Renal cortex interstitium (tissue), 15 donors: ENCODE data around the gene NCBP3. TPM values are rescaled to one million over a fixed set of nuclear protein-coding genes. Genes with fewer than 3 reads are reported as not detected.

ENCODE experiments used
- DNase-seq, 11 donors: peaks; one replicate each; pipeline ENCODE4 v3.0.0-alpha.2; 2013; ENCODE audit warnings: low read depth in 9 of 11, low spot score in 4 of 11; ENCODE audit errors: extremely low read depth in 1 of 11
- long read RNA-seq, 16 experiments: transcript quantifications; one replicate each; lab custom pipeline, GENCODE V29; 2026
- polyA plus RNA-seq, 3 donors: library from polyadenylated mRNA; unstranded; fragments of 120-200 nt; gene quantifications; one replicate each; pipeline ENCODE4 v1.2.1, GENCODE V29; 2013; ENCODE audit not compliant: insufficient read length in 3 of 3

Gene NCBP3
- 100 to 1,000 TPM in 1 of 3 donors, 10 to 100 TPM in 2; 83.1 to 122 (median 83.7) TPM for polyA plus RNA-seq
- long read RNA-seq, donor 1, full-length matches to known transcripts = 4 of 4 reads
- long read RNA-seq, donor 1, partial matches to known transcripts = 0 of 4 reads
- long read RNA-seq, donor 1, other reads (novel, unspliced or antisense) = 0 of 4 reads
- long read RNA-seq, donor 2, full-length matches to known transcripts = 1 of 1 reads
- long read RNA-seq, donor 2, partial matches to known transcripts = 0 of 1 reads
- long read RNA-seq, donor 2, other reads (novel, unspliced or antisense) = 0 of 1 reads
- long read RNA-seq, donor 3, full-length matches to known transcripts = 1 of 1 reads
- long read RNA-seq, donor 3, partial matches to known transcripts = 0 of 1 reads
- long read RNA-seq, donor 3, other reads (novel, unspliced or antisense) = 0 of 1 reads
- long read RNA-seq, donor 4 = 0 reads
- long read RNA-seq, donor 5 = 0 reads
- long read RNA-seq, donor 6, full-length matches to known transcripts = 2 of 2 reads
- long read RNA-seq, donor 6, partial matches to known transcripts = 0 of 2 reads
- long read RNA-seq, donor 6, other reads (novel, unspliced or antisense) = 0 of 2 reads
- long read RNA-seq, donor 7, partial matches to known transcripts = 0 of 1 reads
- long read RNA-seq, donor 7, other reads (novel, unspliced or antisense) = 0 of 1 reads
- long read RNA-seq, donor 8 = 0 reads
- long read RNA-seq, donor 9, full-length matches to known transcripts = 2 of 2 reads
- long read RNA-seq, donor 9, partial matches to known transcripts = 0 of 2 reads
- long read RNA-seq, donor 9, other reads (novel, unspliced or antisense) = 0 of 2 reads
- long read RNA-seq, donor 10, full-length matches to known transcripts = 6 of 6 reads
- long read RNA-seq, donor 10, partial matches to known transcripts = 0 of 6 reads
- long read RNA-seq, donor 10, other reads (novel, unspliced or antisense) = 0 of 6 reads
- long read RNA-seq, donor 11, partial matches to known transcripts = 0 of 2 reads
- long read RNA-seq, donor 11, other reads (novel, unspliced or antisense) = 0 of 2 reads
- long read RNA-seq, donor 12, partial matches to known transcripts = 0 of 1 reads
- long read RNA-seq, donor 12, other reads (novel, unspliced or antisense) = 0 of 1 reads
- long read RNA-seq, donor 13 = 0 reads
- long read RNA-seq, donor 14 = 0 reads
- long read RNA-seq, donor 15, full-length matches to known transcripts = 2 of 2 reads
- long read RNA-seq, donor 15, partial matches to known transcripts = 0 of 2 reads
- long read RNA-seq, donor 15, other reads (novel, unspliced or antisense) = 0 of 2 reads
- long read RNA-seq, donor 16, full-length matches to known transcripts = 12 of 30 reads
- long read RNA-seq, donor 16, partial matches to known transcripts = 18 of 30 reads
- long read RNA-seq, donor 16, other reads (novel, unspliced or antisense) = 0 of 30 reads

DNA sequence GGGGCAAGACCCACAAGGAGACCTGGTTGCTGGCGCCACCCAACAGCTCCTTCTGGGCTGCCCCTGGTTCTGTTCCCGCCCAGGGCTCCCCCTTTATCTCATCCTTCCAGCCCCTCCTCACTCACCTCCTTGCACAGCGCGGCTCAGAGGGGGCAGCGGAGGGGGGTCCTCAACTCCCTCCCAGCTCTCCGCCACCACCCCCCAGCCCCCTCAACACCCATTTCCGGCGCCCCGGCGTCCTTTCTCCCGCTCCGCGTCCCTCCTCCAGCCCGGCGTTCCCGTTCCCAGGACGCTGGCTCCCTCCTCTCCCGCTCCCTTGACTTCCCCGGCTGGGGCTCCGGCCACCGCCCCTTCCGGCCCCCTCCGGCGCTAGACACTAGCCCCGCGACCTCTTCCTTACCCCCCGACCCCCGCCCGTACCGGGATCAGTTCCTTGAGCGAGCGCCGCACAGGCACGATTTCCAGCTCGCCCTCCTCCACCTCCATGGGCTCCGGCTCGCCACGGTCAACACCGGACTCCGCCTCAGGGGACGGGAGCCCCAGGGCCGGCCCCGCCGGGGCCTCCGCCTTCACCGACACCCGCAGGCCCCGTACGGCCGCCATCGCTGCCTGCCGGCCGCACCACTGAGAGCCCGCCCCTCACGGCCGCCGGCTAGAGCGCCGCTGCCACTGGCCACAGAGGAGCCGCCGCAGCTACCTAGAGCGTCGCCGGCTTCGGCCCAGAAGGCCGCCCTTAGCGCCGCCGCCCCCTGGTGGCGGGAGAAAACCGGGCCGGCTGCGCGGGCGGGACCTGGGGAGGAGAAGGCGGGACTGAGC, at the start of gene NCBP3:
Gene NCBP3 (minus strand): TSS at position 626 of the 816 bp plus-strand sequence. CDS start 23 bp downstream, at position 603.
- DNase-seq = peak; percentile 75 to 95 (median 92)

GRCh38 chr17:3895354-3895753, 49.3 kb upstream of the NCBP3 start:
- DNase-seq = no peak

DNA sequence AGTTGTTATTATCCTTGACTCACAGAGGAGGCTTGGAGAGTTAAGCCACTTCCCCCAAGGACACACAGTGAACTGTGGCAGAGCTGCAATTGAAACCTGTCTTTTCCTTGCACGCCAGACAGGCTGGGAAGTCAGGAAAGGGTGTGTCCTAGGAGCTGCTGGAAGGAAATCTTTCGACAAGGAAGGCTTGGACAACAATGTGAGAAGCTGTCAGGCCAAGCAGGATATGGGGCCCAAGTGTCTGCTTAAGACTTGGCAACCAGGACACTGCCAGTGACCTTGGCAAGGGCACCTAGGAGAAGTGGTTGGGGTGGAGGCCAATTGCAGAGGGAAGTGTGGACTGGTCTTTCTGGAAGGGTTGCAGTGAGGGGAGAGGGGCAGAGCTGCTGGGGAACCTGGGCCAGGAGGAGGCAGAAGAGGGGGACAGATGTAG, 48.9 kb upstream of the NCBP3 start:
- DNase-seq = no peak

GRCh38 chr17:3894188-3894587, 48.1 kb upstream of the NCBP3 start:
- DNase-seq = no peak

DNA sequence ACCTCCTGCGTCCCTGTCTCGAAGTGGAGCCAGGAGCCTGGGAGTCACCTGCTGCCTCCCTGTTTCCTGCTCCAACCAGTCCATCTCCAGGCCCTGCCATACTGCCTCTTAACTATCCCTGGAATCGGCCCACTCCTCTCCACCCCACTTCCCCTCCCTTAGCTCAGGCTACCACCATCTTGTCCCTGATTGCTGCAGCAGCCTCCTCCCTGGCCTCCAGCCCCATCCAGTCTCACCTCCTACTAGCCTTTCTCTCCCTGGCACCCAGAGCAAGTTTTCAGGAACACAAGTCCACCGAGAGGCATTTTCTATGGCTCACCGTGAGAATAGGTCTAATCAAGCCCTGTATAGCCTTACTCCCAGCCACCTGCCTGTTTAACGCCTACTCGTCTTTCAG, 47.7 kb upstream of the NCBP3 start:
- DNase-seq = no peak

DNA sequence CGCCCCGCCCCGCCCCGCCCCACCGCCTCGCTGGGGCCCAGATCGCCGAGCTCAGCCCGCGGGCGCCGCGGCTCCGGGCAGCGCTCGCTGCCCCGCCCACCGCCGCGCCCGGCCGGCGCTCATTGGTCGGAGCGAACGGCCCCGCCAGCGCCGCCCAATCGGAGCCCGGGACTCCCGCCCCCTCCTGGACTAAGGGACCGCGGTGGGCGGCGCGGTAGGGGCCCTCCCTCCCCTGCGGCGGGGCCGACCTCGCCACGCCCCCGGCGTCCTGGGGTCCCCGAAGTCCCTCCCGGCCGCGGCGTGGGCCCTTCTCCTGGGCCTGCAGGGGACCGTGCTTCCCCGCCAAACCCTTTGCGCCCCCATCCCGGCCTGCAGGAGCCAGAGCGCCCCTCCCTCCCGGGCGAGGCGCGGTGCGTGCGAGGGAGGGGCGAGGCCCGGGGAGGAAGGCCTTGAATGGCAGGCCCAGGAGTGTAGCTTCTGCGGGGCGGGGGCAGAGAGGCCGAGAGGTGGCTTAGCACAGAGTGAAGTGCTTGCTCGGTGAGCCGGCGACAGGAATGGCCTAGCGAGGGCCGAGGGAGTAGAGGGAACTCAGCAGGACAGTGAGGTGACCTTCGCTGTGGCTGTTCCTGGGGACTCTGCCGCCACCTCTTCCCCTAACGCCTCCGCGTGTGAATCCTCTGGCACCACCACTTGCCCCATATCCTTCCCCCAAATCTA, 47.1 kb upstream of the NCBP3 start, which contains the start of gene CAMKK1:
Gene CAMKK1 (minus strand): TSS at position 51 of the 717 bp plus-strand sequence. CDS start 7,366 bp downstream, outside the sequence.
- peak in 7 of 11 donors; percentile 53 to 83 (median 74) for DNase-seq

GRCh38 chr17:3892095-3892998, 46.3 kb upstream of the NCBP3 start:
- DNase-seq = no peak

- DNase-seq = no peak
These were observed 45.6 kb upstream of the NCBP3 start for GRCh38 chr17:3891626-3892094.

GRCh38 chr17:3890878-3891219, 44.8 kb upstream of the NCBP3 start:
- no peak for DNase-seq

- peak in 1 of 11 donors; percentile 56 for DNase-seq
These were observed 44.2 kb upstream of the NCBP3 start for GRCh38 chr17:3890082-3890877.

DNA sequence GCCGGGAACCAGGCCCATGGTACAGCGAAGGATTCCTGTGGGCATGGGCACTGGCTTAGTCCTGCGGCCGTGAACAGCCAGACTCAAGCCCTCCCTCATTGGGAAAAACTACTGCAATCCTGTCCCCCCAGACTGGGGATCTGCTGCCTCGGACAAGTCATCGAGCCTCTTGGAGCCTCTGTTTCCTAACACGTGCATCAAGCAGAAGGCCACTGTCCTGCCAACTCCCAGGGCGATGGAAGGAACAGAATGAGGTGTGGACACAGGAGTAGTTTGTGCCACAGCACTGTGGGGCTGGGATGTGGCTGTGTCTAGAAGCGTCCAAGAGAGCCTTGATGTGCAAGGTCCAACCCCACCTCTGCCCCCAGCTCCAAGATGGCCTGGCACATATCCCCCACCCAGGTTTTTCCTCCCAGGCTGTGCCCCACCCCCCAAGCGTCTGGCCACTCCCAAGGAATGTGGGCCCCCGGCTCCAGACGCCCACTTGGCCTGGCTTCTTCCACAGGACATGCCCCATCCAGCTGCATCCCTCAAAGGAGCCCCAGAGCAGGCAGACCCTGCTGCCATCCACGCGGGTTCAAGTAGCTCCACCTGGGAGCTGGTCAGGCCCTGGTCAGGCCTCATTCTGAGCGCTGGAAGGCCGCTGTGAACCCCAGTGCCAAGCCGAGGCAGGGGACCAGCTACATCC, 43.4 kb upstream of the NCBP3 start:
- no peak for DNase-seq

DNA sequence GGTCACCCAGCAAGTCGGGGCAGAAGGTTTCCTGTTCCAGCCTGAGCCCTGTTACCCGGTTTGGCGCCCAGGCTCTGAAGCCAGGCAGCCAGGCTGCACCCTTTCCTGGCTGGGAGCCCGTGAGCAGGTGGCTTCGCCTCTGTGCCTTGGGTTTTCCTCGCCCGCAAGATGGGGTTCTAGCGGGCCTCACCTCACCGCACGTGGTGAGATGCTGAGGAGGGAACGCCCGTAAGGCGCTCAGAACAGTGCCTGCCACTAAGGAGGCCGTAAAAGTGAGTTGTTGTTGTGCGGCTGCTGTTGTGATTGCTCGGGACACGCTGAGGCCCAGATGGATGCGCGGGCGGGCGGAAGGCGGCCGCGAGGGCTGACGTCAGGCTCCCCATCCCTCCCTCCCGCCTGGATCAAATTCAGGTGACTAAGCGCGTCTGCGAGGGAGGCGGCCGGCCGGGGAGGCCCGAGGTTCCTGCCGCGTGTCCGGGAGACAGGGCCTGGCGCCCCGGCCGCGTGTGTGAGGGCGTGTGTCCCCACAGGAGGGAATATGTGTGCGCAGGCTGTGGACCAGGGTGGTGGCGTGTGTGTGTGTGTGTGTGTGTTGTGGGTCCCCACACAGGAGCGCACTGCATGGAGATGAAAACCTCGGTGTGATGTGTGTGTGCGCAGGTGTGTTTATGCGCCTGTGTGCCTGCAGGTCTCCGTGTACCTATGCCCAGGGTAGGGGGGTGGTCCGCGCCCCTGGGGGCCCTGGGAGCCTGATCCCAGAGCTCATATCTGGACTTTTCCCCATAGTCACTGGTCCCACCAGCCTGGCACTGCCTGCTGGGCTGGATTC, 42.5 kb upstream of the NCBP3 start:
- DNase-seq = peak in 10 of 11 donors; percentile 54 to 83 (median 79)

- no peak for DNase-seq
These were observed 41.8 kb upstream of the NCBP3 start for GRCh38 chr17:3887804-3888203.

DNA sequence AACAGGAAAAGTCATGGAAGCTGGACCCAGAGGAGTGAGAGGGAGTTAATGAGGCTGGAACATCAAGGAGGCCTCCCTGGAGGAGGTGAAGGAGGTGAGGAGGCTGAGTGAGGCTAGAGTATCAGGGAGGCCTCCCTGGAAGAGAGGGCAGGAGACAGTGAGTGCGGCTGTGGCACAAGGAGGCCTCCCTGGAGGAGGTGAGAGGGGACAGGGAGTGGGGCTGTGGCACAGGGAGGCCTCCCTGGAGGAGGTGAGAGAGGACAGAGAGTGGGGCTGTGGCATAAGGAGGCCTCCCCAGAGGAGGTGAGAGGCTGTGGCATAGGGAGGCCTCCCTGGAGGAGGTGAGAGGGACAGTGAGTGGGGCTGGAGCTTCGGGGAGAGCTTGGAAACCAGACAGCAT, 41.3 kb upstream of the NCBP3 start:
- DNase-seq = no peak
